GM12892 (cell line): ENCODE data around the gene ADAMTSL1.

Experiments
- POLR2A ChIP-seq: IDR thresholded peaks from 2 replicates; pipeline ENCODE4 v1.6.1; 2011; ENCODE audit warnings: low read depth, low read length, control low read depth
- POLR2AphosphoS5 ChIP-seq: IDR thresholded peaks from 2 replicates; pipeline ENCODE4 v1.6.1; 2011; ENCODE audit warnings: low read depth, low read length, control low read depth
- TAF1 ChIP-seq: IDR thresholded peaks from 2 replicates; pipeline ENCODE4 v1.6.1; 2011; ENCODE audit warnings: low read depth, mild to moderate bottlenecking, control low read depth, low read length, borderline replicate concordance

- TF ChIP-seq POLR2AphosphoS5 (no peak), POLR2A (no peak), TAF1 (no peak)
Measured at GRCh38 chr9:18923671-18924430, 449.9 kb downstream of the ADAMTSL1 start.
